Coronary artery (tissue), 2 donors: ENCODE measurements around the gene ADD3.
A peak's percentile ranks its signal among the peaks of the same experiment; 100 is the strongest.

Experiments used
- DNase-seq: peaks from one replicate; pipeline ENCODE4 v3.0.0-alpha.2; 2017; ENCODE audit warnings: low spot score
- H3K27ac ChIP-seq, 2 donors: fragments of 200-600 bp; sonication (generic); one replicate each; pipeline ENCODE4 v1.5.1; 2016 to 2019
- H3K4me3 ChIP-seq: fragments of 200-600 bp; sonication (generic); 2 replicates; pipeline ENCODE4 v1.5.1; 2016; ENCODE audit warnings: mild to moderate bottlenecking, moderate library complexity
- TF ChIP-seq, protein P1 (sequence below): fragments of 200-600 bp; sonication (generic); IDR thresholded peaks from one replicate; pipeline ENCODE4 v1.5.1; 2019; ENCODE audit warnings: antibody characterized with exemption

Gene ADD3

GRCh38 chr10:110059925-110060324 is 52.1 kb downstream of the ADD3 start:
- TF ChIP-seq, protein P1, sequence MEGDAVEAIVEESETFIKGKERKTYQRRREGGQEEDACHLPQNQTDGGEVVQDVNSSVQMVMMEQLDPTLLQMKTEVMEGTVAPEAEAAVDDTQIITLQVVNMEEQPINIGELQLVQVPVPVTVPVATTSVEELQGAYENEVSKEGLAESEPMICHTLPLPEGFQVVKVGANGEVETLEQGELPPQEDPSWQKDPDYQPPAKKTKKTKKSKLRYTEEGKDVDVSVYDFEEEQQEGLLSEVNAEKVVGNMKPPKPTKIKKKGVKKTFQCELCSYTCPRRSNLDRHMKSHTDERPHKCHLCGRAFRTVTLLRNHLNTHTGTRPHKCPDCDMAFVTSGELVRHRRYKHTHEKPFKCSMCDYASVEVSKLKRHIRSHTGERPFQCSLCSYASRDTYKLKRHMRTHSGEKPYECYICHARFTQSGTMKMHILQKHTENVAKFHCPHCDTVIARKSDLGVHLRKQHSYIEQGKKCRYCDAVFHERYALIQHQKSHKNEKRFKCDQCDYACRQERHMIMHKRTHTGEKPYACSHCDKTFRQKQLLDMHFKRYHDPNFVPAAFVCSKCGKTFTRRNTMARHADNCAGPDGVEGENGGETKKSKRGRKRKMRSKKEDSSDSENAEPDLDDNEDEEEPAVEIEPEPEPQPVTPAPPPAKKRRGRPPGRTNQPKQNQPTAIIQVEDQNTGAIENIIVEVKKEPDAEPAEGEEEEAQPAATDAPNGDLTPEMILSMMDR: no peak
- DNase-seq: no peak
- no peak overlapping the region for H3K4me3 ChIP-seq
- no peak overlapping the region for H3K27ac ChIP-seq

GRCh38 chr10:110061687-110062086 is 53.9 kb downstream of the ADD3 start:
- no peak overlapping the region for H3K27ac ChIP-seq
- DNase-seq: no peak
- no peak overlapping the region for H3K4me3 ChIP-seq
- TF ChIP-seq, protein P1: no peak

DNA sequence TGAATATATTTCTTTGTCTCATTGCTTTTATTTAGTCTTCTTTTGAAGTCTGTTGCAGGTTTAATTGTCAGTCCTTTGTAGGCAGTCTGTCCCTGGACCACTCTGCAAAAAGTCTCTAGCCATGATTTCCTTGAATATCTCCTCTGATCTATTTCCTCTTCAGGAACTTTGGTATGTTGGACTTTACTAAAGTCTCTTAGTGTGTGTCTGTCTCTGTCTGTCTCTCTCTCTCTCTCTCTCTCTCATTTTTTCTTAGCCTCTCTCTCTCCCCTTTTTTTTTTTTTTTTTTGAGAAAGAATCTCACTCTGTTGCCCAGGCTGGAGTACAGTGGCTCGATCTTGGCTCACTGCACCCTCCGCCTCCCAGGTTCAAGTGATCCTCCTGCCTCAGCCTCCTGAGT is 57.5 kb downstream of the ADD3 start:
- no peak for DNase-seq
- no peak overlapping the region for H3K4me3 ChIP-seq
- no peak overlapping the region for H3K27ac ChIP-seq
- TF ChIP-seq, protein P1: no peak

DNA sequence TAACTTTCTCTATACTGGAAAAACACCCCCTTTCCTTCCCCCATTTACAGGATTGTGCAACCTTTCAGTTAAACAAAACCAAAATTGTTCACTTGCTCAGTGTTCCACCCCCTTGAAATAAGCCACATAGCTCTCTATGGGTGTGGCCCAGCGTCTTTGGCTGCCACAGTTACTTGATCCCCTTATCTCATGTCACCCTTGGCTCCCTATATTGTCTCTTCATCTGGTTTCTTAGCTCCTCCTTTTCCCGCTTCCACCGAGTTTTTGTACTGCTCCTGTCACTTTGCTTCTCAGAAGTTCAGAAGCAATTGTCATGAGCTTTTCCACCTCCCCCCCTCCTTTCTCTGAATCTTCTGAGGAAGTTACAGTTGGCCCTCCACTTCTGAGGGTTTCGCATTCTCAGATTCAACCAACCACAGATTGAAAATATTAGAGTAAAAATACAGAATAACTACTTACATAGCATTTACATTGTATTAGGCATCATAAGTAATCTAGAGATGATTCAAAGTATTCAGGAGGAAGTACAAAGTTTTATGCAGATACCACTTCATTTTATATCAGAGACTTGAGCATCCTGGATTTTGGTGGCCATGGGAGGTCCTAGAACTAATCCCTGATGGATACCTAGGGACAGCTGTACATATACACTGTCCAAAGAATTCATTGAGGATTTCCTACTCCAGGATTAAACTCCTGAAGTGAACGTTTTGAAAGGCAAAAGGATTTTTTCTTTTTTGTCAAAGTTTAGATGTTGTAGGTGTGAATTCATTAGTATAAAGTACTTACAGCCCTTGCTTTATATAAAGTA is 60.4 kb downstream of the ADD3 start:
- TF ChIP-seq, protein P1: no peak
- no peak for DNase-seq
- Histone ChIP-seq H3K4me3 (no peak overlapping the region), H3K27ac (peak overlapping the region in 1 of 2 donors; percentile 51)

DNA sequence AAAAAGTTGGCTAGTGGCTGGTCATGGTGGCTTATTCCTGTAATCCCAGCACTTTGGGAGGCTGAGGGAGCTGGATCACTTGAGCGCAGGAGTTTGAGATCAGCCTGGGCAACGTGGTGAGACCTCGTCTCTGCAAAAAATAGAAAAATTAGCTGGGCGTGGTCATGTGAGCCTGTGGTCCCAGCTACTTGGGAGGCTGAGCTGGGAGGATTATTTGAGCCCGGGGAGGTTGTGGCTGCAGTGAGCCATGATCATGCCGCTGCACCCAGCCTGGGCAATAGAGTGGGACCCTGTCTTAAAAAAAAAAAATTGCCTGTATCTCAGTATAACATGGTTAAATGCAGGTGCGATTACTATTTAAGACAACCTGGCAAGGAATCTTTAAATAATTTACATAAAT is 61.0 kb downstream of the ADD3 start:
- DNase-seq: no peak
- H3K4me3 ChIP-seq: no peak overlapping the region
- H3K27ac ChIP-seq: peak overlapping the region in 1 of 2 donors; percentile 51
- TF ChIP-seq, protein P1: no peak

DNA sequence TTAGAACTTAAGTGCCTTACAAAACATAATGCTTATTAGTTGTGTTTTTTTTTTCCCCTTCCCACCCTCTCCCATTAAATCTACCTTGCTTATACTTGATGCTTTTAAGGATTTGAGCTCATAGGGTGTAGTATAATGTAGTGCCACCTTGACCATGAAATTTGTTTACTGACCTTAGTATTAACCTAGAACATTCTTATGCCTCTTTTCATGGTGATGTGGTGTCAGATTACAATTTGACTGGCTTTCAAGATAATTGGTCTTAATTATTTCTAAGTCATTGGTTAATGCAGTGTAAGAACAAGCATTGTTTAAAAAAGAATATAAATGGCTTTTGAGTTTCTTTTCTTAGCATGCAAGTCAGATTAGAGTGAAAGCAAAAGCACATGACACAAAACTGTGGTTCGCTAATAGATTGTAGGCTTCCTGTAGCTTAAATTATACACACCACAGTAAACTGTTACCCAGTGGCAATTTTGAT is 61.8 kb downstream of the ADD3 start:
- TF ChIP-seq, protein P1: no peak
- Histone ChIP-seq H3K4me3 (peak overlapping the region; percentile 35), H3K27ac (peak overlapping the region; percentile 33 to 36)
- no peak for DNase-seq

DNA sequence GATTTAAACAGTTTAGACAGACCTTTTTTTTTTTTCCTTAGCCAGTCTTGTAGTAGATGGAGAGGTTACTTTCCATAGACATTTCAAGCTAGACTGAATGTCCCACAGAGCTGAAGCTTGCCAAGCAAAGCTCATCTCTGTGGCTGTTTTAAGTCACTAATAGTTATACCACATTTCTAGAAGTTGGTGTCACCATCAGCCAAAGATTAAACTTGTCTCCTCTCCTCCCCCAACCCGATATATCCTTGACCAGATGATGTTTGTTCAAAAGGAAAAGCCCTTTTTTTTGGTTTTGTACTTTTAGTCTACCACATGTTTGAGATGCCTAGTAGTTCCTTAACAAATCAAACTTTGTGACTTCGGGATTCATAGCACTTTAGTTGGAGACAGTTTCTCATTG is 66.1 kb downstream of the ADD3 start:
- H3K4me3 ChIP-seq: no peak overlapping the region
- peak overlapping the region in 1 of 2 donors; percentile 44 for H3K27ac ChIP-seq
- DNase-seq: no peak
- TF ChIP-seq, protein P1: no peak
